ENCODE data around the gene LSM5. TPM values are rescaled to one million over a fixed set of nuclear protein-coding genes. Genes with fewer than 3 reads are reported as not detected.
"Not testable (repeated sequence)": the region's sequence is repeated elsewhere in the genome, so short reads cannot be mapped to it uniquely, and the experiment has no call there.

Gene LSM5
- total RNA-seq, 2 donors from 2014 or later = 42.7 to 64.3 TPM

GRCh38 chr7:32506266-32507054 lies 16.3 kb upstream of the LSM5 start:
- intact Hi-C loops (cut with DNase I) = no loop called here
- no peak overlapping the region for H3K9ac ChIP-seq (ENCODE audit: low read depth in 2 of 2, low read length in 2 of 2)
- TF ChIP-seq, protein P1, sequence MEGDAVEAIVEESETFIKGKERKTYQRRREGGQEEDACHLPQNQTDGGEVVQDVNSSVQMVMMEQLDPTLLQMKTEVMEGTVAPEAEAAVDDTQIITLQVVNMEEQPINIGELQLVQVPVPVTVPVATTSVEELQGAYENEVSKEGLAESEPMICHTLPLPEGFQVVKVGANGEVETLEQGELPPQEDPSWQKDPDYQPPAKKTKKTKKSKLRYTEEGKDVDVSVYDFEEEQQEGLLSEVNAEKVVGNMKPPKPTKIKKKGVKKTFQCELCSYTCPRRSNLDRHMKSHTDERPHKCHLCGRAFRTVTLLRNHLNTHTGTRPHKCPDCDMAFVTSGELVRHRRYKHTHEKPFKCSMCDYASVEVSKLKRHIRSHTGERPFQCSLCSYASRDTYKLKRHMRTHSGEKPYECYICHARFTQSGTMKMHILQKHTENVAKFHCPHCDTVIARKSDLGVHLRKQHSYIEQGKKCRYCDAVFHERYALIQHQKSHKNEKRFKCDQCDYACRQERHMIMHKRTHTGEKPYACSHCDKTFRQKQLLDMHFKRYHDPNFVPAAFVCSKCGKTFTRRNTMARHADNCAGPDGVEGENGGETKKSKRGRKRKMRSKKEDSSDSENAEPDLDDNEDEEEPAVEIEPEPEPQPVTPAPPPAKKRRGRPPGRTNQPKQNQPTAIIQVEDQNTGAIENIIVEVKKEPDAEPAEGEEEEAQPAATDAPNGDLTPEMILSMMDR (IDR thresholded peaks at IDR 0.05) = no peak
- H3K4me1 ChIP-seq = no peaks in the 10 kb centered on the region
- no peaks in the 10 kb centered on the region for H3K36me3 ChIP-seq
- DNase-seq = no peak
- H3K9me3 ChIP-seq = no peaks in the 10 kb centered on the region
- H3K27me3 ChIP-seq = no peaks in the 10 kb centered on the region
- no peak overlapping the region for H3K27ac ChIP-seq
- no peak overlapping the region for H3K4me3 ChIP-seq

GRCh38 chr7:32502728-32503127 lies 12.5 kb upstream of the LSM5 start:
- intact Hi-C loops (cut with DNase I) = no loop called here
- Histone ChIP-seq H3K27me3 (no peaks in the 10 kb centered on the region), H3K36me3 (no peaks in the 10 kb centered on the region), H3K4me3 (no peak overlapping the region), H3K9ac (ENCODE audit: low read depth in 2 of 2, low read length in 2 of 2) (no peak overlapping the region), H3K4me1 (no peaks in the 10 kb centered on the region), H3K27ac (no peak overlapping the region), H3K9me3 (no peaks in the 10 kb centered on the region)
- DNase-seq = no peak
- TF ChIP-seq, protein P1 (IDR thresholded peaks at IDR 0.05) = no peak

GRCh38 chr7:32501522-32501921 lies 11.3 kb upstream of the LSM5 start:
- no peak overlapping the region for H3K27ac ChIP-seq
- peaks cover 1% of the 10 kb centered on the region for H3K4me1 ChIP-seq
- TF ChIP-seq, protein P1 (IDR thresholded peaks at IDR 0.05) = no peak
- H3K9ac ChIP-seq (ENCODE audit: low read depth in 2 of 2, low read length in 2 of 2) = no peak overlapping the region
- H3K4me3 ChIP-seq = no peak overlapping the region
- H3K27me3 ChIP-seq = no peaks in the 10 kb centered on the region
- H3K36me3 ChIP-seq = no peaks in the 10 kb centered on the region
- no peaks in the 10 kb centered on the region for H3K9me3 ChIP-seq
- DNase-seq = no peak
- intact Hi-C loops (cut with DNase I) = no loop called here

DNA sequence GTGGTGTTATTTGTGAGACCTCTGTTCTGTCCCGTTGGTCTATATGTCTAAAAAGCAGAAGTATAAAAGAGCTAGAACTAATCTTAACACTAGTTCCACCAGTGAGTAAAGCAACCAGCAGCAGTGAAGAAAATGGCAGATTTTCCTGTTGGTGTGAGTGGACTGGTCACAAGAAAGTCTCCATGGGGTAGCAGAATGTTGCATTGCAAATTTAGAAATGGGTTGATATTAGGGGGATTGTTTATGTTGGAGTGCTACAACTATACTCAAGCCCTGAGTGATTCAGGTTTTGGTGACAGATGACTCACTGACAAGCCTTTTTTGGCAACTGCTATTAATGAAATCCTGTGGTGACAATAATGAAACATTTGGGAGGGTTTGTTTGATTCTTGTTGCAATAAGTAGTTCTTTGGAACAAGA lies 10.8 kb upstream of the LSM5 start:
- H3K9me3 ChIP-seq = no peaks in the 10 kb centered on the region
- H3K27ac ChIP-seq = no peak overlapping the region
- no peak overlapping the region for H3K4me3 ChIP-seq
- H3K4me1 ChIP-seq = peaks cover 4% of the 10 kb centered on the region
- DNase-seq = no peak
- TF ChIP-seq, protein P1 (IDR thresholded peaks at IDR 0.05) = no peak
- no peak overlapping the region for H3K9ac ChIP-seq (ENCODE audit: low read depth in 2 of 2, low read length in 2 of 2)
- no peaks in the 10 kb centered on the region for H3K36me3 ChIP-seq
- intact Hi-C loops (cut with DNase I) = no loop called here
- no peaks in the 10 kb centered on the region for H3K27me3 ChIP-seq

DNA sequence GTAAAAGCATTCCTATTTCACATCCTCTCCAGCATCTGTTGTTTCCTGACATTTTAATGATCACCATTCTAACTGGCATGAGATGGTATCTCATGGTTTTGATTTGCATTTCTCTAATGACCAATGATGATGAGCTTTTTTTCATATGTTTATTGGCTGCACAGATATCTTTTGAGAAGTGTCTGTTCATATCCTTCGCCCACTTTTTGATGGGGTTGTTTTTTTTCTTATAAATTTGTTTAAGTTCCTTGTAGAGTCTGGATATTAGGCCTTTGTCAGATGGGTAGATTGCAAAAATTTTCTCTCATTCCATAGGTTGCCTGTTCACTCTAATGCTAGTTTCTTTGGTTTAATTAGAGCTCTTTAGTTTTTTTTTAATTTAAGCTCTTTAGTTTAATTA lies 10.0 kb upstream of the LSM5 start:
- H3K27me3 ChIP-seq; H3K9me3 ChIP-seq; intact Hi-C loops (cut with DNase I); H3K4me1 ChIP-seq; DNase-seq; H3K27ac ChIP-seq; H3K9ac ChIP-seq (ENCODE audit: low read depth in 2 of 2, low read length in 2 of 2); H3K4me3 ChIP-seq; H3K36me3 ChIP-seq: not testable (repeated sequence)

GRCh38 chr7:32499755-32500154 lies 9.6 kb upstream of the LSM5 start:
- H3K9me3 ChIP-seq; H3K27me3 ChIP-seq; DNase-seq; H3K4me3 ChIP-seq; H3K36me3 ChIP-seq; H3K4me1 ChIP-seq; H3K27ac ChIP-seq; intact Hi-C loops (cut with DNase I); H3K9ac ChIP-seq (ENCODE audit: low read depth in 2 of 2, low read length in 2 of 2): not testable (repeated sequence)

All from colonic mucosa (tissue), 4 donors.